Measurements from ENCODE around the gene CCL2.

- TF ChIP-seq ZNF384 (IDR thresholded peaks at IDR 0.05) (no peak), LEF1 (IDR thresholded peaks at IDR 0.05; ENCODE audit: borderline replicate concordance) (no peak), ELF4 (IDR thresholded peaks at IDR 0.05) (no peak), BHLHE40 (IDR thresholded peaks at IDR 0.05; ENCODE audit: borderline replicate concordance) (no peak), HDGF (IDR thresholded peaks at IDR 0.05; ENCODE audit: borderline replicate concordance) (no peak), CTBP1 (IDR thresholded peaks at IDR 0.05; ENCODE audit: borderline replicate concordance) (no peak), FOXM1 (IDR thresholded peaks at IDR 0.05; ENCODE audit: borderline replicate concordance) (no peak), TARDBP (IDR thresholded peaks at IDR 0.05) (no peak), SP1 (IDR thresholded peaks at IDR 0.05) (no peak)
These were observed 48.5 kb downstream of the CCL2 start for GRCh38 chr17:34303606-34304005.
